ENCODE measurements around the gene GLYATL1B.

DNA sequence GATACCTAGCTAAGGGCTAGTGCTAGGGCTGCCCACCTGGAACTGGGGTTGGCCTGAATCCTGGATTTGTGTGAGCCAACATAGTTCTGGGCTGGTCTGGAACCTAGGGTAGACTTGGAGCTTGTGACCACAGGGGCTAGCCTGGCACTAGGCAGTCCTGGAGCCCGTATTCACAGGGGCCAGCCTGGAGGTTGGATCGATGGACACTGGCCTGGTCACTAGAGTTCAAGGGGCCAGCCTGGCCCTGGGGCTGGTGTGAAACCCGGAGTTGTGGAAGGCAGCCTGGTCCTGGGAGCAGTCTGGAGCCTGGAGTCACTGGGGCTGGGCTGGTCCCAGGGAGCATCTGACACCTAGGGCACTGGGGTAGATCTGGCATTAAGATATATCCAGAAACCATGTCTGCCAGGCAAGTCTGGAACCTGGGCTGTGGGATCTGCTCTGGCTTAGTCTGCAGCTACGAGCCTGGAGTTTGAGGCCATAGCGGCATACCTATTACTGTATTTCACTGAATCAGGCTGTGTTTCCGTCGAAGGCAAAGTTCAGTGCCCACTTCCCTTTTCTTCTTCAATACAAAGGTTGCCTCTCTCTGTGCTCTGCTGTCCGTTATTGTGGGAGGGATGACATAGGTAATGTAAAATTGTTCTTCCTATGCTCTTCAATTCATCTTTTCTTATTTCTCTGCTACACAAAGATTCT is 9.1 kb upstream of the GLYATL1B start:
- TF ChIP-seq, protein P1, sequence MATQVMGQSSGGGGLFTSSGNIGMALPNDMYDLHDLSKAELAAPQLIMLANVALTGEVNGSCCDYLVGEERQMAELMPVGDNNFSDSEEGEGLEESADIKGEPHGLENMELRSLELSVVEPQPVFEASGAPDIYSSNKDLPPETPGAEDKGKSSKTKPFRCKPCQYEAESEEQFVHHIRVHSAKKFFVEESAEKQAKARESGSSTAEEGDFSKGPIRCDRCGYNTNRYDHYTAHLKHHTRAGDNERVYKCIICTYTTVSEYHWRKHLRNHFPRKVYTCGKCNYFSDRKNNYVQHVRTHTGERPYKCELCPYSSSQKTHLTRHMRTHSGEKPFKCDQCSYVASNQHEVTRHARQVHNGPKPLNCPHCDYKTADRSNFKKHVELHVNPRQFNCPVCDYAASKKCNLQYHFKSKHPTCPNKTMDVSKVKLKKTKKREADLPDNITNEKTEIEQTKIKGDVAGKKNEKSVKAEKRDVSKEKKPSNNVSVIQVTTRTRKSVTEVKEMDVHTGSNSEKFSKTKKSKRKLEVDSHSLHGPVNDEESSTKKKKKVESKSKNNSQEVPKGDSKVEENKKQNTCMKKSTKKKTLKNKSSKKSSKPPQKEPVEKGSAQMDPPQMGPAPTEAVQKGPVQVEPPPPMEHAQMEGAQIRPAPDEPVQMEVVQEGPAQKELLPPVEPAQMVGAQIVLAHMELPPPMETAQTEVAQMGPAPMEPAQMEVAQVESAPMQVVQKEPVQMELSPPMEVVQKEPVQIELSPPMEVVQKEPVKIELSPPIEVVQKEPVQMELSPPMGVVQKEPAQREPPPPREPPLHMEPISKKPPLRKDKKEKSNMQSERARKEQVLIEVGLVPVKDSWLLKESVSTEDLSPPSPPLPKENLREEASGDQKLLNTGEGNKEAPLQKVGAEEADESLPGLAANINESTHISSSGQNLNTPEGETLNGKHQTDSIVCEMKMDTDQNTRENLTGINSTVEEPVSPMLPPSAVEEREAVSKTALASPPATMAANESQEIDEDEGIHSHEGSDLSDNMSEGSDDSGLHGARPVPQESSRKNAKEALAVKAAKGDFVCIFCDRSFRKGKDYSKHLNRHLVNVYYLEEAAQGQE (IDR thresholded peaks at IDR 0.05) = no peak
- no peak for TF ChIP-seq HOXA7 (CRISPR knock-in tag; IDR thresholded peaks at IDR 0.05)
- TF ChIP-seq POLR2A (IDR thresholded peaks at IDR 0.05; ENCODE audit: low read length) = no peak
- no peak for TF ChIP-seq RAD21 (conservative IDR thresholded peaks at IDR 0.05 in 1 of 2, IDR thresholded peaks at IDR 0.05 in 1 of 2)
- no peak for TF ChIP-seq RCOR1 (IDR thresholded peaks at IDR 0.05; ENCODE audit: low read depth, low read length)
- no peak for TF ChIP-seq CEBPB (IDR thresholded peaks at IDR 0.05)
